Memory B cell (primary cell): ENCODE measurements around the gene FAM120B.
A peak's percentile ranks its signal among the peaks of the same experiment; 100 is the strongest.

ENCODE experiments used
- ATAC-seq: fragments of 150-1000 bp; cut with Tn5 transposase; 2 replicates; pipeline ENCODE4 v1.10.0; 2021; ENCODE audit warnings: low read depth, mild to moderate bottlenecking, moderate library complexity
- DNase-seq, 2 donors: peaks; one replicate each; pipeline ENCODE4 v3.0.0; 2022; ENCODE audit warnings: low spot score in 2 of 2
- H3K27ac Mint-ChIP-seq: one replicate; pipeline ENCODE4 v1.8.0; 2022; ENCODE audit warnings: mild to moderate bottlenecking, moderate library complexity, mixed read lengths
- H3K27me3 Mint-ChIP-seq: one replicate; pipeline ENCODE4 v1.8.0; 2022; ENCODE audit warnings: mixed read lengths
- H3K36me3 Mint-ChIP-seq: one replicate; pipeline ENCODE4 v1.8.0; 2022; ENCODE audit warnings: mild to moderate bottlenecking, mixed read lengths
- H3K4me1 Mint-ChIP-seq: one replicate; pipeline ENCODE4 v1.8.0; 2022; ENCODE audit warnings: mixed read lengths
- H3K4me3 Mint-ChIP-seq: one replicate; pipeline ENCODE4 v1.8.0; 2022; ENCODE audit warnings: mild to moderate bottlenecking, moderate library complexity, mixed read lengths
- H3K9me3 Mint-ChIP-seq: one replicate; pipeline ENCODE4 v1.8.0; 2022; ENCODE audit warnings: mixed read lengths

The FAM120B gene

DNA sequence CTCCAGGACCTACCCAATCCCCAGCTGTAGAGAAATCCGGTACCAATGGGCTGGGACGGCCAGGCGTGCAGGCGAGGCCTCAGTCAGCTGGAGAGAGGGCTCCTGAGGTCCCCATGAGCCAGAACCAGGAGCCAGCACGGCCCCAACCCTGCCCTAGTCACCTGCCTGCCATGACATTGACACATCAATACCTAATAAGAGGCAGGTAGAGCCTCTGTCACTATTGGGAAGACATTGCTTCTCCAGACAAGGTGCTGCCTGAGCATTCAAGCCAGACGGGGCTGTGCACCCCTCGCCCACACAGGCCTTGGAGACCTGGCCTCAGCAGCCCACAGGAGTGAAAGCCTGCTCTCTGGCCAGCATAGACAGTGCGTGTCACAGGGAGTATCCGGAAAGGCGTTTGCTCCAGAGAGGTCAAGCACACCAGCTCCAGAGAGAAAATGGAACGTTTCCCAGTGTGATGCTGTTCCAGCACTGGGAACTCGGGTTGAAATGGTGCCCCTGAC lies 19.1 kb upstream of the FAM120B start:
- no peaks in the 10 kb centered on the region for H3K9me3 Mint-ChIP-seq

GRCh38 chr6:170288091-170288631 lies 18.4 kb upstream of the FAM120B start:
- Mint-ChIP-seq H3K4me3 (peak overlapping the region; percentile 84), H3K9me3 (no peaks in the 10 kb centered on the region), H3K27ac (no peak overlapping the region), H3K27me3 (peaks cover 17% of the 10 kb centered on the region), H3K4me1 (peaks cover 29% of the 10 kb centered on the region), H3K36me3 (no peaks in the 10 kb centered on the region)
- ATAC-seq, result no peak
- no peak for DNase-seq

More for the DNA sequence above, 19.1 kb upstream of the FAM120B start:
- peaks cover 17% of the 10 kb centered on the region for H3K27me3 Mint-ChIP-seq
- no peak overlapping the region for H3K27ac Mint-ChIP-seq
- ATAC-seq, result no peak
- H3K36me3 Mint-ChIP-seq, result no peaks in the 10 kb centered on the region
- H3K4me3 Mint-ChIP-seq, result no peak overlapping the region
- DNase-seq, result no peak
- peaks cover 22% of the 10 kb centered on the region for H3K4me1 Mint-ChIP-seq

DNA sequence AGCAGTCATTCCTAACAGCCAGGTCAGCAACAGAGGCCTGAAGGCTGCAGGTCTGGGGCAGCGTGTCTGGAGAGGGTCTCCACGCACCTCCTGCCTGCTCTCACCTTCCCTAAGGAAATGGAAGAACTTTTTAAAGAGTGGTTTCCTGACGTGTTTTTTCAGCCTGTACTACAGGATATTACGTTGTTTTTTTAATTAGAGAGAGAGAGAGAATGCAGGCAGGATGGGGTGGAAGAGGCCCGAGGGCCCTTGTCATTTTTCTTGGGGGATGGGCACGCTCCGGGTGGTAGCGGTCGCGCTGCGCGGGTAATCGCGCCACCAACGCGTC lies 17.7 kb upstream of the FAM120B start:
- Mint-ChIP-seq H3K27me3 (peaks cover 21% of the 10 kb centered on the region), H3K4me1 (peaks cover 34% of the 10 kb centered on the region), H3K36me3 (no peaks in the 10 kb centered on the region), H3K27ac (no peak overlapping the region), H3K4me3 (peak overlapping the region; percentile 84), H3K9me3 (no peaks in the 10 kb centered on the region)
- DNase-seq (no peak), ATAC-seq (no peak)

DNA sequence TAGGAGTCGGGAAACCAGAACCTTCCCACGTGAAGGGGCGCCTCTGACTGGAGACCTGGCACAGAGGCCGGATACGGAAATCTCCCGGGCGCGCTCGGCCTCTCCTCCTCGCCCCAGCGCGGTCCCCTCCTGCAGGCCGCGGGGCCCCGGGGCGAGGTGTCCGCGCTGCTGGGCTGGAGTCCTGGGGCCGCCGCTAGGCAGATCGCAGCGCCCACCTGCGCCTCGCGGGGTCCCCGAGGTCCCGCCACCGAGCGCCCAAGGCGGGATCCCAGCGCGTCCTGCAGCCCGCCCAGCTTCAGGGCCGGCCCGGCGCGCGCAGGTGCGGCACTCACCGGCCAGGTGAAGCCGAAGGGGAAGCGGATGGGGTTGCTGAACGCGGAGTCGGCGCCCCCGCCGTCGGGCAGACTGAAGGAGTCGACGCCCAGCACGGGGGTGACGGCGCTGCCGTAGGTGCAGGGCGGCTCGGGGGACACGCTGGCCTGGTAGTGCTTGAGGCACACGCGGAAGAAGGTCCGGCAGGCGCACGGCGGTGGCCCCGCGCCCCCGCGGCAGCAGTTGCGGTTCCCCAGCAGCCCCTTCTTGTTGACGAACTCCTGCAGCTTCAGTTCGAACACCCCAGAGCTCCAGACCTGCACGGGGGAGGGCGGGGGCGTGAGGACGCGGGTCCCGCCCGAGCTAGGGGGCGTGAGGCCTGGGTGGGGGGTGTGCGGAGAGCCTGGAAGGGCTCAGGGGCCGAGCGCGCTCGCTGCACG lies 17.2 kb upstream of the FAM120B start:
- Mint-ChIP-seq H3K36me3 (no peaks in the 10 kb centered on the region), H3K4me1 (peaks cover 38% of the 10 kb centered on the region), H3K4me3 (peak overlapping the region; percentile 84), H3K9me3 (no peaks in the 10 kb centered on the region), H3K27me3 (peaks cover 23% of the 10 kb centered on the region), H3K27ac (no peak overlapping the region)
- DNase-seq, result no peak
- no peak for ATAC-seq

- DNase-seq (no peak), ATAC-seq (no peak)
- no peaks in the 10 kb centered on the region for H3K36me3 Mint-ChIP-seq
- H3K4me1 Mint-ChIP-seq, result peaks cover 38% of the 10 kb centered on the region
- peak overlapping the region; percentile 89 for H3K4me3 Mint-ChIP-seq
- H3K27me3 Mint-ChIP-seq, result peaks cover 23% of the 10 kb centered on the region
- H3K27ac Mint-ChIP-seq, result no peak overlapping the region
- H3K9me3 Mint-ChIP-seq, result no peaks in the 10 kb centered on the region
Measured at GRCh38 chr6:170289951-170290295, 16.6 kb upstream of the FAM120B start.

DNA sequence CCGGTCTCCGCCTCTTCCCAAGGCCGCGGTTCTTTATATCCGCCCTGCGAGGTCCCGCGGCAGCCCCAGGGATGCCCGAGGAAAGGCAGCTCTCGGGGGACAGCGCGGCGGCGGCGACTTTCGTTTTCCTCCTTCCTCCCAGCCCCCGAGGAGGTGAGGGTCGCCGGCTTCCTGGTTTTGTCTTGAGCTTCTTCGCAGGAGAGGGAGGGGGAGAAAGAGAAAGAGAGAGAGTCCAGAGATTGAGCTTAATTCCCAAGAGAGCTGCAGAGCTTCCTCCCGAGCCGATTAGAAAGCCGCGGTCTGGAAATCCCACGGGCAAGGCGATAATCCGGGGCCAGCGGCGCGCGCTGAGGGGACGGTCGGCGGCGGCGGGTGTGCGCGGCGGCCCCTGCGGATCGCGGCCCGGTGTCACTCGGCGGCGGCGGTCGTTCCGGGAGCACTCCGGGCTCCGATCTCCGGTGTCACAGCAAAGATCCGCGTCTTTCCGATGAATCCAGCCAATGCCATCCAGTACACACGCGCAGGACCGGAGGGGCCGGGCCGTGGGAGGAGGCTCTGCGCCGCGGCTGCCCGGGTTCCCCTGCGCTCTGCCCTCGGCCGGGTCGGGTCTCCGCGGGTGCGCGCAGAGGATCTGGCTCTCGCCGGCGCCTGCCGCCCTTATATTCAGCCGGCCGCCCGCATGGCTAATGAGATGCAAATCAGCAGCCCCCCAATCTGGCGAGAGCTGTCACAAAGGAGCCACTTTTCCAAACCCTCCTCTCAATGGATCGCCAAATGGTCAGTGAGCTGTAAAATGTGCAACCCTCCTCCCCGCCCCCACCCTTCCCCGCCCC lies 16.0 kb upstream of the FAM120B start, which contains the start of gene DLL1:
TSS of gene DLL1 (minus strand) at position 783 of the 833 bp plus-strand sequence. CDS start 939 bp downstream, outside the sequence.
- H3K27me3 Mint-ChIP-seq, result peaks cover 19% of the 10 kb centered on the region
- peak; percentile 16 for ATAC-seq
- DNase-seq, result peak in 1 of 2 donors; percentile 65
- H3K27ac Mint-ChIP-seq, result peak within 1 kb of the TSS; percentile 49
- no peaks in the 10 kb centered on the region for H3K9me3 Mint-ChIP-seq
- peaks cover 41% of the 10 kb centered on the region for H3K4me1 Mint-ChIP-seq
- H3K4me3 Mint-ChIP-seq, result peak within 1 kb of the TSS; percentile 89
- no peaks in the 10 kb centered on the region for H3K36me3 Mint-ChIP-seq

DNA sequence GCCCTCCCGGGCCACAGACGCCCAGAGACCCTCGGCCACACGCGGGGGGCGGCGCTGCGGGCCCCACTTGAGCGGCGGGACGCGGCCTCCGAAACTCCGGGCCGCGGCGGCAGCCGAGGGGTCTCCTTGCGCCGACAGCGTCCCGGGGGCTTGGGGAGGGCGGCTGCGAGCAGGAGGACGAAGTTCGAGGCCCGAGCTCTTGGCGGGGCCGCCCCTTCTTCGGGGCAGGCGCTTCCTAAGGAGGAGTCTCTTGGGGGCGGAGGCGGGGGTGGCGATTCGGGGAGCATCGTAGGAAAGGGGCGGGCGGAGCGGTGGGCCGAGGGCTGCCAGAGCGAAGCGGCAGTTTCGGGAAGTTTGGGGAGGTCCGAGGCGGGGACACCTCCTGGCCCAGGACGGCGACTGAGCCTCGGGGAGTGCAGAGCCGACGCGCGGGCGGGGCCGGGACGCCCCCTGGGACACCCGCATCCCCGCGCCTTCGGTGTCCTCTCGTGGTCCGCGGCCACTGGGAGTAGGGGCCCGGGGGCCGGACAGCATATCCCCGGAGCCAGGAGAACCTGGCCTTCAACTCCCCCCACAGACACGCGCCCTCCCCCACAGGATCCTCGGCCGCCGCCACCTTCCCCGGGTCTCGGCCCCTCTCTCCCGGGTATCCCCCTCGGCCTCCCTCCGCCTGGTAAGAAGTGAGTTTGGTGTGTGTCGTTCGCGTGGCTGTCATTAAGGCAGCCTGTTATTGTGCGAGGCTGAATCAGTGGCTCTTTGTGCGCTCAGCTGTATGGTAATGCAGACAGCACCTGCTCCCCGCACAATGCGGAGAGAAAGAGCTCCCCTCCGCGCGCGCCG lies 15.1 kb upstream of the FAM120B start:
- no peaks in the 10 kb centered on the region for H3K36me3 Mint-ChIP-seq
- peak overlapping the region; percentile 49 for H3K27ac Mint-ChIP-seq
- H3K4me3 Mint-ChIP-seq, result peak overlapping the region; percentile 89
- peaks cover 19% of the 10 kb centered on the region for H3K27me3 Mint-ChIP-seq
- no peaks in the 10 kb centered on the region for H3K9me3 Mint-ChIP-seq
- ATAC-seq (peak; percentile 45), DNase-seq (peak in 1 of 2 donors; percentile 50)
- peaks cover 41% of the 10 kb centered on the region for H3K4me1 Mint-ChIP-seq

- Mint-ChIP-seq H3K36me3 (no peaks in the 10 kb centered on the region), H3K4me3 (peak overlapping the region; percentile 89), H3K4me1 (peaks cover 41% of the 10 kb centered on the region)
Measured at GRCh38 chr6:170292111-170292406, 14.5 kb upstream of the FAM120B start.

GRCh38 chr6:170292407-170293158 lies 14.0 kb upstream of the FAM120B start:
- peaks cover 19% of the 10 kb centered on the region for H3K27me3 Mint-ChIP-seq
- no peaks in the 10 kb centered on the region for H3K36me3 Mint-ChIP-seq
- peak overlapping the region; percentile 49 for H3K27ac Mint-ChIP-seq
- H3K4me1 Mint-ChIP-seq, result peaks cover 41% of the 10 kb centered on the region
- H3K4me3 Mint-ChIP-seq, result peak overlapping the region; percentile 89
- H3K9me3 Mint-ChIP-seq, result no peaks in the 10 kb centered on the region
- DNase-seq (no peak), ATAC-seq (no peak)

More at GRCh38 chr6:170292111-170292406, 14.5 kb upstream of the FAM120B start:
- DNase-seq (no peak), ATAC-seq (peak; percentile 7)
- Mint-ChIP-seq H3K9me3 (no peaks in the 10 kb centered on the region), H3K27me3 (peaks cover 19% of the 10 kb centered on the region), H3K27ac (peak overlapping the region; percentile 49)

DNA sequence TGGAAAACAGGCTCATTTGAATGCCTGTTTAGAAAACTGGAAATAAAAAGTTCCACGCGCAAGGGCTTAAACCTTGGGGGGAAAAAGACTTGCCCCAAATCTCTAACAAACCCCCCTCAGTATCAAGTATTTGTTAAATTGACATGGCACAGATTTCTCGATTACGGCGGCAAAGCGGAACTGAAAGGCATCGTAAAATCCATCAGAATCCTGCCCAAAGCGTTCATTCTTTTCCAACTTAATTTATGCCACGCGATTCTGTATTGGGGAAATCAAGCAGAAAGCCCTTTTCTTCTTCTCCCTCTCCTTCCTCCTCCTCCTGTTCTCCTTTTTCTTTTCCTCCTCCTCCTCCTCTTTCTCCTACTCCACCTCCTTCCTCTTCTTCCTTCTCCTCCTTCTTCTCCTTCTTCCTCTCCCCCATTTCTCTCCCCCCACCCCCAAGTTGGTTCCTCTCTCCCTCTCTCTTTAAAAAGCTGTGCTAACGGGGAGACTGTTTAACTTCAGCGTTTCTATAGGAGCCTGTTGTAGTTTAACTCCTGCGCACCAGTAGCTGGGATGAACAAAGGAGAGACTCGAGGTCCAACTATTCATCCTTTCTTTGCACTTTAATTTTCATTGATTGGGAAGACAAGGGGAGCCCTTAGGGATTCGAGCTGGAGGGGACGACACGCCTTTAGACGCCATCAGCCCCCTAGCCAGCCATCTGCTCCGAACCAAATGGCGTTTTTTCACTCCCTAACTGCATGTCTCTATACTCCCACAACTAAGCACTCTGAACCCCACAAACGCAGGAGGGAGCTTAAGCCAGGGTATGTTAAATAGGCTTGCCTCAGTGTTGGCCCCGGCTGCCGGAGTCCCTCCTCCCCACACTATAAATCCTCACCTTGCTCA lies 13.0 kb upstream of the FAM120B start:
- Mint-ChIP-seq H3K27me3 (peaks cover 14% of the 10 kb centered on the region), H3K4me1 (peaks cover 37% of the 10 kb centered on the region), H3K36me3 (no peaks in the 10 kb centered on the region), H3K4me3 (no peak overlapping the region), H3K27ac (no peak overlapping the region), H3K9me3 (no peaks in the 10 kb centered on the region)
- no peak for ATAC-seq
- DNase-seq, result no peak

DNA sequence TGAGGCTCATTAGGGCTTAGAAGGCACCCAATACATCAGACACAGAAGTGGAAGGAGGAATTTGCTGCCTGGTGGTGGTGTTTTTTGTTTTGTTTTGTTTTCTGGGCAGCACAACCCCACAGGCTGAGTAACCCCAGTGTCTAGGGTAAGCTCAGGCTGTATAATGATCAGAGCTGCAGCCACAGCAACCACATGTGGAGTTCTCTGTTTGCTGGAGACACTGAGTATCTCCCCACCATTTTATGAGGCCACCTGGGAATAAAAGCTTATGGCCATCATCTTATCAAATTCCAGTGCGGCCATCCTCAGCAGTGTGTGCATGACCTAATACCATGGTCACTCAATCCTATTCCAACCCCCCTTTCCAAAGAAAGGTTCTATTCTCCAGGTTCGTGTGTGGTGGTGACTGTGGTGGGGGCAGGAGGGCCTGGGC lies 12.2 kb upstream of the FAM120B start:
- Mint-ChIP-seq H3K4me1 (peaks cover 33% of the 10 kb centered on the region), H3K27me3 (peaks cover 16% of the 10 kb centered on the region), H3K27ac (no peak overlapping the region), H3K36me3 (no peaks in the 10 kb centered on the region), H3K4me3 (no peak overlapping the region), H3K9me3 (no peaks in the 10 kb centered on the region)
- DNase-seq, result no peak
- no peak for ATAC-seq

GRCh38 chr6:170294813-170295509 lies 11.6 kb upstream of the FAM120B start:
- peak overlapping the region; percentile 76 for H3K27ac Mint-ChIP-seq
- no peaks in the 10 kb centered on the region for H3K9me3 Mint-ChIP-seq
- H3K4me3 Mint-ChIP-seq, result peak overlapping the region; percentile 49
- ATAC-seq (no peak), DNase-seq (no peak)
- peaks cover 19% of the 10 kb centered on the region for H3K27me3 Mint-ChIP-seq
- H3K4me1 Mint-ChIP-seq, result peaks cover 32% of the 10 kb centered on the region
- peaks cover under 1% of the 10 kb centered on the region for H3K36me3 Mint-ChIP-seq
